PC-9 (cell line): ENCODE results near the gene HERPUD2. TPM values are rescaled to one million over a fixed set of nuclear protein-coding genes. Genes with fewer than 3 reads are reported as not detected.
"Not testable (repeated sequence)": the region's sequence is repeated elsewhere in the genome, so short reads cannot be mapped to it uniquely, and the experiment has no call there.

ENCODE experiments used
- BruUV-seq: library from RNA; stranded (reverse); fragments of 400-500 nt; replicated peaks from 2 replicates; lab custom pipeline; 2021; lab: Mats Ljungman, UMichigan
- CTCF ChIA-PET: fragments of 300-600 bp; sonication (Branson Sonifier 250); formaldehyde crosslinking; loops from one replicate; lab custom pipeline; 2022; ENCODE audit warnings: antibody characterized with exemption; lab: Charles Lee
- POLR2A ChIA-PET: fragments of 300-600 bp; sonication (Branson Sonifier 250); formaldehyde crosslinking; loops from one replicate; lab custom pipeline; 2022; ENCODE audit warnings: antibody characterized with exemption; ENCODE audit not compliant: unreplicated experiment; lab: Charles Lee
- DNase-seq, 2 experiments: peaks; one replicate each; pipeline versions ENCODE4 v3.0.0 to v3.0.0-alpha.2; 2015 to 2022; ENCODE audit warnings: mixed read lengths in 1 of 2
- H2AFZ ChIP-seq: fragments of 200-600 bp; sonication (generic); 2 replicates; pipeline ENCODE4 v1.8.1; 2017; ENCODE audit warnings: antibody characterized with exemption
- H3F3A ChIP-seq: fragments of 200-600 bp; sonication (generic); 2 replicates; pipeline ENCODE4 v1.8.1; 2017; ENCODE audit warnings: antibody characterized with exemption, mild to moderate bottlenecking, low read depth; ENCODE audit not compliant: insufficient read depth
- H3K27ac ChIP-seq: fragments of 200-600 bp; sonication (generic); 2 replicates; pipeline ENCODE4 v1.6.1; 2016; ENCODE audit warnings: mixed run types
- H3K27me3 ChIP-seq: fragments of 200-600 bp; sonication (generic); 2 replicates; pipeline ENCODE4 v1.6.1; 2016; ENCODE audit warnings: low read depth, mixed run types; ENCODE audit not compliant: insufficient read depth
- H3K36me3 ChIP-seq: fragments of 200-600 bp; sonication (generic); 2 replicates; pipeline ENCODE4 v1.6.1; 2016; ENCODE audit warnings: low read depth, mixed run types
- H3K4me1 ChIP-seq: fragments of 200-600 bp; sonication (generic); replicated peaks from 2 replicates; pipeline ENCODE4 v1.6.1; 2016; ENCODE audit warnings: mixed run types; ENCODE audit not compliant: insufficient read depth
- H3K4me2 ChIP-seq: fragments of 200-600 bp; sonication (generic); 2 replicates; pipeline ENCODE4 v1.6.1; 2017; ENCODE audit warnings: mixed run types
- H3K4me3 ChIP-seq: fragments of 200-600 bp; sonication (generic); 2 replicates; pipeline ENCODE4 v1.6.1; 2016; ENCODE audit warnings: mixed run types
- H3K79me2 ChIP-seq: fragments of 200-600 bp; sonication (generic); 2 replicates; pipeline ENCODE4 v1.6.1; 2017; ENCODE audit warnings: low read depth, mixed run types
- H3K9me2 ChIP-seq: fragments of 200-600 bp; sonication (generic); 2 replicates; pipeline ENCODE4 v1.8.1; 2017; ENCODE audit warnings: mild to moderate bottlenecking; ENCODE audit not compliant: insufficient read depth
- H3K9me3 ChIP-seq: fragments of 200-600 bp; sonication (generic); 2 replicates; pipeline ENCODE4 v1.8.1; 2016; ENCODE audit warnings: low read depth; ENCODE audit not compliant: insufficient read depth
- H4K20me1 ChIP-seq: fragments of 200-600 bp; sonication (generic); 2 replicates; pipeline ENCODE4 v1.8.1; 2017; ENCODE audit not compliant: insufficient read depth
- EZH2 ChIP-seq: fragments of 200-600 bp; sonication (generic); IDR thresholded peaks from 2 replicates; pipeline ENCODE4 v1.8.0; 2017; ENCODE audit warnings: antibody characterized with exemption, low read depth
- intact Hi-C: fragments of 100-400 bp; cut with micrococcal nuclease; formaldehyde crosslinking; loops from one replicate; pipeline ENCODE4 v1.10.0; 2022; ENCODE audit not compliant: unreplicated experiment
- total RNA-seq: library from RNA; stranded (reverse); gene quantifications from 2 replicates; pipeline ENCODE4 v1.2.3, GENCODE V29; 2021
- TF ChIP-seq, protein P1 (sequence below): fragments of 200-600 bp; sonication (generic); conservative IDR thresholded peaks from 2 replicates; pipeline ENCODE4 v1.6.1; 2017; ENCODE audit warnings: mixed run types, antibody characterized with exemption, mild to moderate bottlenecking, moderate library complexity

HERPUD2 gene
- total RNA-seq, 1 experiment from 2014 or later, result 53.4 TPM

DNA sequence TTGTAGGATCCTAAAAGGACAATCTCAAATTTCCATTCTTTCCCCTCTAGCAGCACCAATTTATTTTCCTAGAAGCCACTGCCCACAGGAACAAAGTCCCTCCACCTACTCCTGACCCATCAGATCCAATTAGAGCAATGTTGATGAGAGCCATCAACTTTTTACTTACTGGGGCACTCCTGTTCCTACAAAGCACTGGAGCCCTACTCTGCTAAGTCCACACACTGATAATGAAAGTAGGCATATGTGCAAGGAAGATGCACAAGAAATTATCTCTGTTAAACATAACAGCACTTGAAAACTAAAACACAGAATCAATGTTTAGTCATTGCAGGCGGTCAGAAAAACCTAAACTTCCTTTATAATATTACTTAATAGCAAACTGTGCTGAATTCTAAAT lies 3.6 kb downstream of the HERPUD2 start:
- ChIA-PET POLR2A (no interaction called here), CTCF (no interaction called here)
- BruUV-seq, result no TSS peak
- Histone ChIP-seq H3K27me3 (no peaks in the 10 kb centered on the region), H3K79me2 (peaks cover 85% of the 10 kb centered on the region), H2AFZ (no peak overlapping the region), H3K9me3 (peaks cover 4% of the 10 kb centered on the region; the same call in 1 of the 2 replicates), H3K36me3 (0 out of 2 replicates have a peak, but pooled peaks cover 6% of the 10 kb centered on the region), H3K27ac (no peak overlapping the region), H3F3A (peaks cover 12% of the 10 kb centered on the region; the same call in 1 of the 2 replicates), H3K4me3 (peak overlapping the region; percentile 96; the same call in 1 of the 2 replicates), H3K9me2 (no peaks in the 10 kb centered on the region), H3K4me2 (peak overlapping the region; percentile 79), H4K20me1 (peaks cover 20% of the 10 kb centered on the region), H3K4me1 (peaks cover 41% of the 10 kb centered on the region)
- intact Hi-C loops, result loop anchor here (10.0 kb wide), 1 partner anchor 463 kb away; the partner anchor contains the start of gene EEPD1
- no peak for TF ChIP-seq EZH2
- TF ChIP-seq, protein P1, sequence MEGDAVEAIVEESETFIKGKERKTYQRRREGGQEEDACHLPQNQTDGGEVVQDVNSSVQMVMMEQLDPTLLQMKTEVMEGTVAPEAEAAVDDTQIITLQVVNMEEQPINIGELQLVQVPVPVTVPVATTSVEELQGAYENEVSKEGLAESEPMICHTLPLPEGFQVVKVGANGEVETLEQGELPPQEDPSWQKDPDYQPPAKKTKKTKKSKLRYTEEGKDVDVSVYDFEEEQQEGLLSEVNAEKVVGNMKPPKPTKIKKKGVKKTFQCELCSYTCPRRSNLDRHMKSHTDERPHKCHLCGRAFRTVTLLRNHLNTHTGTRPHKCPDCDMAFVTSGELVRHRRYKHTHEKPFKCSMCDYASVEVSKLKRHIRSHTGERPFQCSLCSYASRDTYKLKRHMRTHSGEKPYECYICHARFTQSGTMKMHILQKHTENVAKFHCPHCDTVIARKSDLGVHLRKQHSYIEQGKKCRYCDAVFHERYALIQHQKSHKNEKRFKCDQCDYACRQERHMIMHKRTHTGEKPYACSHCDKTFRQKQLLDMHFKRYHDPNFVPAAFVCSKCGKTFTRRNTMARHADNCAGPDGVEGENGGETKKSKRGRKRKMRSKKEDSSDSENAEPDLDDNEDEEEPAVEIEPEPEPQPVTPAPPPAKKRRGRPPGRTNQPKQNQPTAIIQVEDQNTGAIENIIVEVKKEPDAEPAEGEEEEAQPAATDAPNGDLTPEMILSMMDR, result no peak
- no peak for DNase-seq

DNA sequence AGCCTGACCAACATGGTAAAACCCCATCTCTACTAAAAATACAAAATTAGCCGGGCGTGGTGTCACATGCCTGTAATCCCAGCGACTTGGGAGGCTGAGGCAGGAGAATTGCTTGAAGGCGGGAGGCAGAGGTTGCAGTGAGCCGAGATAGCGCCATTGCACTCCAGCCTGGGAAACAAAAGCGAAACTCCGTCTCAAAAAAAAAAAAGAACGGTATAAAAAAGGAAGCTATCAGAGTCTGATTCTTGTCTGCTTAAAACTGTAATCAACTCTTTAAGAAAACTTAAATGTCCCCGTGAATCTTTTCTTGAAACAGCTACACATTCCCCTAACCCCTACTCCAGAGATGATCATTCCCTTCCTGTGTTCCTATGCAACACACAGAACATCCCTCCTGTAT lies 4.3 kb downstream of the HERPUD2 start:
- H3F3A ChIP-seq, H3K9me2 ChIP-seq, H3K27ac ChIP-seq, CTCF ChIA-PET, H2AFZ ChIP-seq, H3K9me3 ChIP-seq, H3K36me3 ChIP-seq, BruUV-seq, H3K27me3 ChIP-seq, DNase-seq: not testable (repeated sequence)
- H3K4me1 ChIP-seq, result peaks cover 34% of the 10 kb centered on the region
- H3K4me3 ChIP-seq, result 0 out of 2 replicates have a peak overlapping the region, but pooled peaks have one; percentile 96
- peak overlapping the region; percentile 79 for H3K4me2 ChIP-seq
- peaks cover 20% of the 10 kb centered on the region for H4K20me1 ChIP-seq
- intact Hi-C loops, result loop anchor here (10.0 kb wide), 1 partner anchor 464 kb away; the partner anchor contains the start of gene EEPD1
- peaks cover 78% of the 10 kb centered on the region for H3K79me2 ChIP-seq
- POLR2A ChIA-PET, result interaction anchor here (0.6 kb wide), 1 partner anchor 660 kb away, joined by 4 read pairs; no protein-coding TSS in a partner anchor

- DNase-seq, result no peak
- no peaks in the 10 kb centered on the region for H3K9me3 ChIP-seq
- no peak overlapping the region for H2AFZ ChIP-seq
- H4K20me1 ChIP-seq, result peaks cover 25% of the 10 kb centered on the region; the same call in 1 of the 2 replicates
- no peaks in the 10 kb centered on the region for H3K9me2 ChIP-seq
- no peak overlapping the region for H3K4me3 ChIP-seq
- ChIA-PET POLR2A (no interaction called here), CTCF (interaction anchor here (0.6 kb wide), 1 partner anchor 1513 kb away, joined by 6 read pairs; no protein-coding TSS in a partner anchor)
- H3K79me2 ChIP-seq, result peaks cover 78% of the 10 kb centered on the region
- no peaks in the 10 kb centered on the region for H3F3A ChIP-seq
- no peak overlapping the region for H3K4me2 ChIP-seq
- intact Hi-C loops, result no loop called here
- TF ChIP-seq EZH2, result no peak
- TF ChIP-seq, protein P1, result no peak
- no peaks in the 10 kb centered on the region for H3K36me3 ChIP-seq
- no peaks in the 10 kb centered on the region for H3K27me3 ChIP-seq
- H3K27ac ChIP-seq, result no peak overlapping the region
- H3K4me1 ChIP-seq, result 0 out of 2 replicates have a peak, but pooled peaks cover 3% of the 10 kb centered on the region
- no TSS peak for BruUV-seq
Measured at GRCh38 chr7:35685781-35686180, 9.2 kb downstream of the HERPUD2 start.
